EH (cell line): ENCODE results near the gene DIP2B.

Source experiments
- DNase-seq: peaks from one replicate; pipeline ENCODE4 v3.0.0-alpha.2; 2015; ENCODE audit warnings: low read depth

Gene DIP2B

GRCh38 chr12:50574601-50575348, 70.0 kb downstream of the DIP2B start:
- DNase-seq = peak; percentile 33

- DNase-seq = peak; percentile 38
These were observed 75.0 kb downstream of the DIP2B start for GRCh38 chr12:50579757-50580267.

- DNase-seq = no peak
These were observed 75.7 kb downstream of the DIP2B start for GRCh38 chr12:50580436-50580835.

- DNase-seq = peak; percentile 84
These were observed 76.7 kb downstream of the DIP2B start for GRCh38 chr12:50581226-50582184.

GRCh38 chr12:50584135-50584534, 79.3 kb downstream of the DIP2B start:
- DNase-seq = no peak

- peak; percentile 96 for DNase-seq
These were observed 85.1 kb downstream of the DIP2B start for GRCh38 chr12:50589650-50590435.

GRCh38 chr12:50590869-50591268, 86.1 kb downstream of the DIP2B start:
- DNase-seq = no peak

- no peak for DNase-seq
These were observed 90.9 kb downstream of the DIP2B start for GRCh38 chr12:50595667-50596066.

- DNase-seq = peak; percentile 88
These were observed 92.7 kb downstream of the DIP2B start for GRCh38 chr12:50597200-50598195.

GRCh38 chr12:50598321-50598862, 93.6 kb downstream of the DIP2B start:
- DNase-seq = peak; percentile 54

GRCh38 chr12:50599366-50600095, 94.7 kb downstream of the DIP2B start:
- DNase-seq = no peak

- DNase-seq = no peak
These were observed 95.6 kb downstream of the DIP2B start for GRCh38 chr12:50600364-50600763.

- peak; percentile 71 for DNase-seq
These were observed 99.2 kb downstream of the DIP2B start for GRCh38 chr12:50603817-50604639.

GRCh38 chr12:50604640-50604920, 99.8 kb downstream of the DIP2B start:
- no peak for DNase-seq

GRCh38 chr12:50606675-50607375, 102.0 kb downstream of the DIP2B start:
- DNase-seq = no peak

GRCh38 chr12:50609292-50609874, 104.6 kb downstream of the DIP2B start:
- no peak for DNase-seq

- peak; percentile 32 for DNase-seq
These were observed 105.4 kb downstream of the DIP2B start for GRCh38 chr12:50610171-50610570.
